ENCODE measurements around the gene POC1A. TPM values are rescaled to one million over a fixed set of nuclear protein-coding genes. Genes with fewer than 3 reads are reported as not detected.

The POC1A gene
- total RNA-seq, 4 donors from 2014 or later = 1.1 to 4.8 (median 4.7) TPM; not detected in 1

DNA sequence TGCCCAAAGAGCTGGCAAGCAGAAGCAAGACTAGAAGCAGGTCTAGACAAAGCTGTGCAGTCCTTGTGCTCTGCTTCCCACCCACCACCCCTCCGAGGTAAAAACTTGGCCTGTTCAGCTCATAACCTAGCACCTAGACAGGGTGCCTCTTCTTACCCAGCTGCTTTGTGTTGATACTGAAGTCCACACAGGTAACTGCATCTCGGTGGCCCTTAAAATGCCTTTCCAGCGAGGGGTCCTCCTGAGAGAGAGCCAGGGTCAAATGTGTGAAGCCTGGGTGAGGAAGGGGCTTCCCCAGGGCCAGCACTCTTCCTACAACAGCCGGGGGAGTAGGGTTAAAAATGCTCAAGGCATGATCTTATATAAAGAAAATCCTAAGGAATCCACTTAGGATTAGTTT lies 3.4 kb downstream of the POC1A start:
- TF ChIP-seq, protein P1, sequence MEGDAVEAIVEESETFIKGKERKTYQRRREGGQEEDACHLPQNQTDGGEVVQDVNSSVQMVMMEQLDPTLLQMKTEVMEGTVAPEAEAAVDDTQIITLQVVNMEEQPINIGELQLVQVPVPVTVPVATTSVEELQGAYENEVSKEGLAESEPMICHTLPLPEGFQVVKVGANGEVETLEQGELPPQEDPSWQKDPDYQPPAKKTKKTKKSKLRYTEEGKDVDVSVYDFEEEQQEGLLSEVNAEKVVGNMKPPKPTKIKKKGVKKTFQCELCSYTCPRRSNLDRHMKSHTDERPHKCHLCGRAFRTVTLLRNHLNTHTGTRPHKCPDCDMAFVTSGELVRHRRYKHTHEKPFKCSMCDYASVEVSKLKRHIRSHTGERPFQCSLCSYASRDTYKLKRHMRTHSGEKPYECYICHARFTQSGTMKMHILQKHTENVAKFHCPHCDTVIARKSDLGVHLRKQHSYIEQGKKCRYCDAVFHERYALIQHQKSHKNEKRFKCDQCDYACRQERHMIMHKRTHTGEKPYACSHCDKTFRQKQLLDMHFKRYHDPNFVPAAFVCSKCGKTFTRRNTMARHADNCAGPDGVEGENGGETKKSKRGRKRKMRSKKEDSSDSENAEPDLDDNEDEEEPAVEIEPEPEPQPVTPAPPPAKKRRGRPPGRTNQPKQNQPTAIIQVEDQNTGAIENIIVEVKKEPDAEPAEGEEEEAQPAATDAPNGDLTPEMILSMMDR (IDR thresholded peaks at IDR 0.05) = no peak
- no peak for TF ChIP-seq POLR2A (IDR thresholded peaks at IDR 0.05)
- Histone ChIP-seq H3K36me3 (no peaks in the 10 kb centered on the region), H3K27me3 (no peaks in the 10 kb centered on the region), H3K4me1 (peaks cover 0 to 6% of the 10 kb centered on the region in 2 donors), H3K27ac (no peak overlapping the region), H3K9me3 (no peaks in the 10 kb centered on the region), H3K4me3 (no peak overlapping the region)
- no peak for DNase-seq
- intact Hi-C loops (cut with DNase I; ENCODE audit: low total_unique reads) = no loop called here

DNA sequence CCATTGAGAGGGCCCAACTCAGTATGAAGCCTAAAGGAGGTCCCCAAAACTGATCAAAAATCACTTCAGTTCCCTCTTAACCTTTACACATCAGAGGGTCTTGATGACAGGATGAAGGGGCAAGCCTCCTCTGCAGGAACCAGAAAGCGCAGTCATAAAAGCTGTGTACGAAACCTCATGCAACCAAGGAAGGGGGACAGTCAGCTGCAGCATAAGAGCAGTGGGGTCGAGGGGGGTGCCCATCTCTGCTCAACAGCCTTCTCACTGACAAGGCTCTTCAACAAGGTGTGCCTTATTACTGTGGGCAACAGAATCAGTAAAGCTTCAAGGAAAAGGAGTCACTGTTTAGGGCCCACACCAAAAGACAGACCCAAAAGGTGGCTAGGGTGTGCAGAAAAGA lies 3.9 kb downstream of the POC1A start:
- intact Hi-C loops (cut with DNase I; ENCODE audit: low total_unique reads) = no loop called here
- Histone ChIP-seq H3K36me3 (no peaks in the 10 kb centered on the region), H3K4me3 (no peak overlapping the region), H3K9me3 (no peaks in the 10 kb centered on the region), H3K4me1 (peaks cover 0 to 6% of the 10 kb centered on the region in 2 donors), H3K27me3 (no peaks in the 10 kb centered on the region), H3K27ac (no peak overlapping the region)
- DNase-seq = no peak
- no peak for TF ChIP-seq POLR2A (IDR thresholded peaks at IDR 0.05)
- TF ChIP-seq, protein P1 (IDR thresholded peaks at IDR 0.05) = no peak

DNA sequence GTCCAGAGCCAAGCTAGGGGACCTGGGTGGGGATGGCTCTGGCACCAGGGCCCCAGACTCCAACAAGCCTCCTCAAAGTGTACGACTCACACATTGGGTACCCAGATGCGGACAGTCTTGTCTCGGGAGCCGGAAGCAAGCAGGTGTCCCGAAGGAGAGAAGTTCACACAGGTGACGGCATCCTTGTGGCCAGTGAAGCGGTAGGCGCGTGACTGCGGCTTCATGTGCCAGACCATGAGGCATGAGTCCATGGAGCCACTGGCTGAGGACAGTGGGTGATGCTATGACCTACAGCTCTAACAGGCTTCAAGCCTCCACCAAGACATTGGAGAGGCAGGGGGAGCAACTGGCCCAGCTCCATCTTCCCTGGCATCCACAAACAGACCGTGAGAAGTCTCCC lies 4.5 kb downstream of the POC1A start:
- H3K4me3 ChIP-seq = no peak overlapping the region
- intact Hi-C loops (cut with DNase I; ENCODE audit: low total_unique reads) = no loop called here
- H3K4me1 ChIP-seq = peaks cover 0 to 6% of the 10 kb centered on the region in 2 donors
- H3K27ac ChIP-seq = no peak overlapping the region
- H3K9me3 ChIP-seq = no peaks in the 10 kb centered on the region
- H3K36me3 ChIP-seq = no peaks in the 10 kb centered on the region
- DNase-seq = no peak
- no peaks in the 10 kb centered on the region for H3K27me3 ChIP-seq
- no peak for TF ChIP-seq POLR2A (IDR thresholded peaks at IDR 0.05)
- TF ChIP-seq, protein P1 (IDR thresholded peaks at IDR 0.05) = no peak

DNA sequence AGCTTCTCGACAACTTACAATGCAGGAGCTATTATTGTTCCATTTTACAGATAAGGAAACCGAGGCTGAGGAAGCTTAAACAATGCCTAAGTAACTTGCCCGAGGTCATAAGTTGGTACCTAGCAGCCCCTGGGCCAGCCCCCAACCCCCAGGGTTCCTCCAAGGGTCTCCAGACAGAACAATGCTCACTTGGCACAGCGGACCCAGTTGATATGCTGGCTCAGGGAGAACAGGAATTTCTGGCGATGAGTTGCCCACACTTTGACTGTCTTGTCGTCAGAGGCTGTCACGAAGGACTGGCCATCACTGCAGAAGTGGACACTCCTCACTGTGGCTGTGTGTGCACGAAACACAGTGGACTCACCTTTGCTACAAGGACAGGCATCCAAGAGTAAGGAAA lies 5.2 kb downstream of the POC1A start:
- TF ChIP-seq, protein P1 (IDR thresholded peaks at IDR 0.05) = no peak
- TF ChIP-seq POLR2A (IDR thresholded peaks at IDR 0.05) = no peak
- intact Hi-C loops (cut with DNase I; ENCODE audit: low total_unique reads) = no loop called here

DNA sequence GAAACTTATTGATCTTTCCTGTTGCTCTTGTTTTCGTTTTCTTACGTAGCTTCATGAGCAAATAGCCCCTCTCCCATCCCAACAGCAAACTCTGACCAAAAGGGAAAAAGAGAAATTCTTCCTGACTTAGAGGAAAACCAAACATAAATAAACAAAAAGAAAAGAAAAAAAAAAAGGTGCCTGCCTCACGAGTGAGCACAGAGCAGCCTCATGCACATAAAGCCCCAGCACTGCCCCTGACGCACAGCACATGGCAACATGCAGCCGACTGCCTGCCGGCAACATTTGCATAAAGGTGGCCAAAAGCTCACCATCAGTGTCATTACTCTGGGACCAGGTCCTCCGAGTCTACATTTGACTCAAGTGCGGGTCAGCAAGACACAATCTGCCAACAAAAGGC lies 6.4 kb downstream of the POC1A start:
- TF ChIP-seq, protein P1 (IDR thresholded peaks at IDR 0.05) = no peak
- no peak for TF ChIP-seq POLR2A (IDR thresholded peaks at IDR 0.05)
- H3K4me3 ChIP-seq = no peak overlapping the region
- no peaks in the 10 kb centered on the region for H3K4me1 ChIP-seq
- no peaks in the 10 kb centered on the region for H3K36me3 ChIP-seq
- H3K27me3 ChIP-seq = no peaks in the 10 kb centered on the region
- intact Hi-C loops (cut with DNase I; ENCODE audit: low total_unique reads) = no loop called here
- no peak overlapping the region for H3K27ac ChIP-seq
- no peaks in the 10 kb centered on the region for H3K9me3 ChIP-seq
- no peak for DNase-seq

More for the DNA sequence above, 5.2 kb downstream of the POC1A start:
- no peak overlapping the region for H3K4me3 ChIP-seq
- peaks cover 0 to 5% of the 10 kb centered on the region in 2 donors for H3K4me1 ChIP-seq
- no peak overlapping the region for H3K27ac ChIP-seq
- DNase-seq = no peak
- H3K9me3 ChIP-seq = no peaks in the 10 kb centered on the region
- no peaks in the 10 kb centered on the region for H3K36me3 ChIP-seq
- no peaks in the 10 kb centered on the region for H3K27me3 ChIP-seq

All from uterus (tissue), 4 donors.